PFSK-1 (cell line): ENCODE results near the gene OR8B8.

Experiments
- POLR2AphosphoS5 ChIP-seq: IDR thresholded peaks from 2 replicates; pipeline ENCODE4 v1.6.1; 2012; ENCODE audit warnings: low read depth, mild to moderate bottlenecking, control low read depth, low read length, moderate library complexity
- SIN3A ChIP-seq: IDR thresholded peaks from 2 replicates; pipeline ENCODE4 v1.6.1; 2012; ENCODE audit warnings: mild to moderate bottlenecking, low read length, moderate library complexity, borderline replicate concordance; ENCODE audit not compliant: insufficient read depth
- TAF1 ChIP-seq: IDR thresholded peaks from 2 replicates; pipeline ENCODE4 v1.6.1; 2012; ENCODE audit warnings: low read length, control low read depth, borderline replicate concordance; ENCODE audit not compliant: insufficient read depth
- TF ChIP-seq, protein P1 (sequence below), 2 experiments: IDR thresholded peaks; 2 replicates each; pipeline versions ENCODE4 v1.6.1 to v1.8.0; 2011 to 2012; ENCODE audit warnings: low read depth in 2 of 2, low read length in 2 of 2, control low read depth in 1 of 2, inconsistent platforms in 1 of 2, mild to moderate bottlenecking in 1 of 2, moderate library complexity in 1 of 2; ENCODE audit not compliant: insufficient read depth in 1 of 2

DNA sequence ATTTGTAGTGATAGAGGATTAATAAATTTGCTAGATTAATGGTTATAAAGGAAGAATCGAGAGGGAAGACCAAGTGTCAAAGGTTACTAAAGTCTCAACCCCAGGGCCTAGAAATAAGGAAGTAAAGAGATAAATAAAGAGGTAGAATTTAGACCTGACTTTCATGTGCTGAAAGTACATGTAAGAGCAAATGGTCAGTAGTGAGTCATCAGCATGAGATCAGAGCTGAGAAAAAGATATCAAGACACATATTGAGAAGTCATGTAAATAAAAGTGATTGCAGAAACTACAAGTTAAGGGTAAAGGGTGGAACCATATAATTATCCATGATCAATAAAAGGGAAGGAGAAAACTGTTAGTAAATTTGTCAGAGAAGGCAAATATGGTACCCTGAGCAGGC lies 1.4 kb upstream of the OR8B8 start:
- TF ChIP-seq, protein P1, sequence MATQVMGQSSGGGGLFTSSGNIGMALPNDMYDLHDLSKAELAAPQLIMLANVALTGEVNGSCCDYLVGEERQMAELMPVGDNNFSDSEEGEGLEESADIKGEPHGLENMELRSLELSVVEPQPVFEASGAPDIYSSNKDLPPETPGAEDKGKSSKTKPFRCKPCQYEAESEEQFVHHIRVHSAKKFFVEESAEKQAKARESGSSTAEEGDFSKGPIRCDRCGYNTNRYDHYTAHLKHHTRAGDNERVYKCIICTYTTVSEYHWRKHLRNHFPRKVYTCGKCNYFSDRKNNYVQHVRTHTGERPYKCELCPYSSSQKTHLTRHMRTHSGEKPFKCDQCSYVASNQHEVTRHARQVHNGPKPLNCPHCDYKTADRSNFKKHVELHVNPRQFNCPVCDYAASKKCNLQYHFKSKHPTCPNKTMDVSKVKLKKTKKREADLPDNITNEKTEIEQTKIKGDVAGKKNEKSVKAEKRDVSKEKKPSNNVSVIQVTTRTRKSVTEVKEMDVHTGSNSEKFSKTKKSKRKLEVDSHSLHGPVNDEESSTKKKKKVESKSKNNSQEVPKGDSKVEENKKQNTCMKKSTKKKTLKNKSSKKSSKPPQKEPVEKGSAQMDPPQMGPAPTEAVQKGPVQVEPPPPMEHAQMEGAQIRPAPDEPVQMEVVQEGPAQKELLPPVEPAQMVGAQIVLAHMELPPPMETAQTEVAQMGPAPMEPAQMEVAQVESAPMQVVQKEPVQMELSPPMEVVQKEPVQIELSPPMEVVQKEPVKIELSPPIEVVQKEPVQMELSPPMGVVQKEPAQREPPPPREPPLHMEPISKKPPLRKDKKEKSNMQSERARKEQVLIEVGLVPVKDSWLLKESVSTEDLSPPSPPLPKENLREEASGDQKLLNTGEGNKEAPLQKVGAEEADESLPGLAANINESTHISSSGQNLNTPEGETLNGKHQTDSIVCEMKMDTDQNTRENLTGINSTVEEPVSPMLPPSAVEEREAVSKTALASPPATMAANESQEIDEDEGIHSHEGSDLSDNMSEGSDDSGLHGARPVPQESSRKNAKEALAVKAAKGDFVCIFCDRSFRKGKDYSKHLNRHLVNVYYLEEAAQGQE (IDR thresholded peaks at IDR 0.05; ENCODE audit: insufficient read depth in 1 of 2, low read depth in 2 of 2, low read length in 2 of 2) = no peak
- TF ChIP-seq TAF1 (no peak), SIN3A (no peak), POLR2AphosphoS5 (no peak)
